Measurements from ENCODE around the gene ADCY5. TPM values are rescaled to one million over a fixed set of nuclear protein-coding genes. Genes with fewer than 3 reads are reported as not detected.
A peak's percentile ranks its signal among the peaks of the same experiment; 100 is the strongest.
"Not testable (repeated sequence)": the region's sequence is repeated elsewhere in the genome, so short reads cannot be mapped to it uniquely, and the experiment has no call there.

The ADCY5 gene
- total RNA-seq, 2 donors from 2014 or later = 4.5 to 17.4 TPM

DNA sequence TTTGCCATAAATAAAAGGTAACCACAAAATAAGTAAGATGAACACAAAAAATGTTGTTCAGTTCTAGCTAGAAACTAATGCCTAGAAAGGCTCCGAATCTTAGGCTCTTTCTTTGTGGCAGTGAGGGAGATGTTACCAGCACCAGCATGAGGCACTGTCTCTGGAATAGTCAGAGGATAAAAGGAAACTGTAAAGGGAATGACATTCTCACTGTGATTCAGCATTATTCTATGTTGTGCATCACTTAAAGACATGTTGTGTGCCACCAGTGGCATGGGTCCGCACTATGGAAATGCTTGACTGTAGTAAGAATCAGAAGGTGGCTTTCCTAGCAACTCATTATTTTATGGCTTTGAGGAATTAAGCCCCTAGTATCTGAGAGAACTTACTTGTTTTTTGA is 176.3 kb downstream of the ADCY5 start:
- no peak for ATAC-seq
- intact Hi-C loops (cut with DNase I, micrococcal nuclease) = no loop called here
- no peak for DNase-seq

- DNase-seq (no peak), ATAC-seq (no peak)
- intact Hi-C loops (cut with DNase I, micrococcal nuclease) = no loop called here
Observed at GRCh38 chr3:123271466-123272159, 177.3 kb downstream of the ADCY5 start.

DNA sequence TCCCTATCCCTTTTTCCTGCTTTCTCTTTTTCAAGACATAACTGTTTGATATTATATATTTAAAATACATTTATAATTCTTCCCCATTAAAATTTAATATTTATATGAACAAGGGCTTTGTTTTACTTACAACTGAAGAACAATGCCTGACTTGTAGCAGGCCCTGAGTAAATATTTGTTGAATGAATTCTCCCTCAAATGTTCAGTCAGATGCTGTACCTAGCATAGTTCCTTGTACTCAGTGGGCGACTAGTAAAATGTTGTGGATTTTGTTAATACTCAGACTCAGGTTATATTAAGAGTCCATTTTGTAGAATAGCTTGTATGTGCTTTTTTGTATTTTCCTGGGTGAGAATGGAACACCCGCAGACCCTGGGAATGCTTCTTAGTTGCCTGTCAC is 178.1 kb downstream of the ADCY5 start:
- ATAC-seq (no peak), DNase-seq (no peak)
- intact Hi-C loops (cut with DNase I, micrococcal nuclease) = no loop called here

DNA sequence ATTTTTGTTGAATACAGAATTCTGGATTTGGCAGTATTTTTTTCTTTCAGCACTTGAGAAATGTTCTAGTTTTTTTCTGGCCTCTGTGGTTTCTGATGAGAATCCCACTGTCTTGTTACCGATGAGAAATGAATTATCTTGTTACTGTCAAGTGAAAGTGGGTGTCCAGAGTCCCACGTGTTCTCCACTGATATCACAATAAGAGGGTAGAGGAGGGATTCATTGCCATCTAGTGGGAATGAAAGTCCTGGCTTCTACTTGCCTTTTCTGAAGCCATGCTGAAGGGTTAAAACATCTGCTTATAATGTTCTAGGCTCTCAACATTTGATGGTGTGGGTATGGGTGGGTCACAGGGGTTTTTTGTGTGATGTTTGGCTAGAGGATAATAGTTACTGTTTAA is 181.1 kb downstream of the ADCY5 start:
- intact Hi-C loops (cut with DNase I, micrococcal nuclease) = no loop called here

DNA sequence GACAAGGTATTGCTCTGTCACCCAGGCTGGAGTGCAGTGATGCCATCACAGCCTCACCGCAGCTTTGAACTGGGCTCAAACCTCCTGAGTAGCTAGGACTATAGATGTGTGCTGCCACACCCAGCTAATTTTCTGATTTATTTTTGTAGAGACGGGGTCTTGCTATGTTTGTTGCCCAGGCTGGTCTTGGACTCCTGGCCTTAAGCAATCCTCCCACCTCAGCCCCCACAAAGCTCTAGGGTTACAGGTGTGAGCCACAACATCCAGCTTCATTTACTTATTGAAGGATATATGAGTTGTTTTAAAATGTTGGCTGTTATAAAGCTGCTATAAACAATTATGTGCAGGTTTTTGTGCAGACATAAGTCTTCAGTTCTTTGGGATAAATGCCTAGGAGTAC is 184.9 kb downstream of the ADCY5 start:
- no peak for ATAC-seq
- DNase-seq = no peak
- intact Hi-C loops (cut with DNase I, micrococcal nuclease) = no loop called here

More for the DNA sequence above, 181.1 kb downstream of the ADCY5 start:
- ATAC-seq = no peak
- DNase-seq = no peak

DNA sequence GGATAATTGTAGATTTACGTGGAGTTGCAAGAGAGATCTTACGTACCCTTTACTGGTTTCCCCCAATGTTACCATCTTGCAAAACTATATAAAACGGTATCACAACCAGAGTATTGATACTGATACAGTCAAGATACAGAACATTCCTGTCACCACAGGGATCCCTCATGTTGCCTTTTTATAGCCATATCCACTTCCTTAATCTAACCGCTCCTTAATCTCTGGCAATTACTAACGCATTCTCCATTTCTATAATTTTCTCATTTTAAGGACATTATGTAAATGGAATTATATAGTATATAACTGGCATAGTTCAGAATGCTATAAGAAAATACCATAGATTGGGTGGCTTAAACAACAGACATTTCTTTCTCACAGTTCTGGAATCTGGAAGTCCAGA is 186.0 kb downstream of the ADCY5 start:
- intact Hi-C loops (cut with DNase I, micrococcal nuclease) = no loop called here

DNA sequence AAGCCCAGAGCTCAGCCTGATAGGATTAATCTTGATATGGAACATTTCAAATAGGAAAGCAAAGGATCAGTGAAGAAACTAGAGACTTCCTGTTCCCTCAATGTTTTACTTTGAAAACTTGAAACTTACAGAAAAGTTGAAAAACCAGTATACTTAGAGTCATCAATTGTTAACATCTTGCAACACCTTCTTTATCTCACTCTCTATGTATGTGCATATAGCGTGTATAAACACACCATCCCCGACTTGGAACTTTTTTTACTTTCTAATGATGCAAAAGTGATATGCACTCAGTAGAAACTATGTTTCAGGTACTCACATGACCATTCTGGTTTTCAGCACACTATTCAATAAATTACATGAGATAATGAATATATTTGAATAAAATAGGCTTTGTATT is 186.7 kb downstream of the ADCY5 start:
- no peak for ATAC-seq
- DNase-seq = no peak
- intact Hi-C loops (cut with DNase I, micrococcal nuclease) = no loop called here

More for the DNA sequence above, 186.0 kb downstream of the ADCY5 start:
- DNase-seq (no peak), ATAC-seq (no peak)

DNA sequence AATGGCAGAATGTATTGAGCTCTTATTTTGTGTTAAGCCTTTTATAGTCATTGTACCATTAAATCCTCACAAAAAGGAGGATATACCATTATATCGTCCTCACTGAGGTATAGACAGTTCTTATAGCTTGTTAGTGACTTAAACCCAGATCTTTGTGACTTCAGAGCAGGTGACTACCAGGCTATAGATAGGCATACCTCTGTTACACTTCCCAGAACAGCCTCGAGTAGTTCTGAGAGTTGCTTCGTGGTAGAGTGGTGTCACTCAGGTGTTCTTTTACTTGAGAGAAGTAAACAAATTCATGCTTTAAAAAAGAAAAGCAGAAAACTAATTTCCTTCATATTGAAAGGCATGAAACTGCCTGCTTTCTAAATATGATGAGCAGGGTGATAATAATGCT is 187.2 kb downstream of the ADCY5 start:
- ATAC-seq = no peak
- intact Hi-C loops (cut with DNase I, micrococcal nuclease) = no loop called here
- DNase-seq = no peak

DNA sequence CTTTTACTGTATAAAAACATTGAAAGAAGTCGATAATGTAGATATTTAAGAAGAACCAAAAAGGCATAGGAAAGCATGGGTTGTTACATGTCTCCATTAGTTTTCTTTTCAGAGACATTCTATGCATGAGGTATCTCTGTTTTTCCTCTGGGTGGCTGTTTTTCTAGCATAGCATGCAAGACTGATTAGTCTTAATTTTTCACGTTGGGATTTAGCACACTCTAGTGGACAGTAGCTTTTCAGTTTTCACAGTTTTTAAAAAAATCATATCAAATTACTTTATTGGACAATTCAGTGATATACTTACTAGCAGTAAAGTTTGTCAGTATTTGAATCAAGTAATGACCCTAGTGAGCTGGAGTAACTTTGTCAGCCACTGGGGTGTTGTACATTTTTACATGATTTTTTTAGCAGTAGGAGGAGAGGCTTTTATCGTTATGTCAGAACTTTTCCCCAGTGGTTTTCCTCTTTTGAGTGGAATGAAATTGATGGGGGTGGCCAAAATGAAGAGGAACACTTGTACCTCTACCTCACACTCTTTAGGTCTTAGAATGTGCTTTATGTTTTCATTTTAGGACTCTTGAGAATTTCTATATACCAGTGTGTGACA is 190.0 kb downstream of the ADCY5 start:
- intact Hi-C loops (cut with DNase I, micrococcal nuclease) = no loop called here
- ATAC-seq (peak; percentile 75), DNase-seq (no peak)

GRCh38 chr3:123258359-123258758 is 190.5 kb downstream of the ADCY5 start:
- intact Hi-C loops (cut with DNase I, micrococcal nuclease) = no loop called here
- no peak for DNase-seq

DNA sequence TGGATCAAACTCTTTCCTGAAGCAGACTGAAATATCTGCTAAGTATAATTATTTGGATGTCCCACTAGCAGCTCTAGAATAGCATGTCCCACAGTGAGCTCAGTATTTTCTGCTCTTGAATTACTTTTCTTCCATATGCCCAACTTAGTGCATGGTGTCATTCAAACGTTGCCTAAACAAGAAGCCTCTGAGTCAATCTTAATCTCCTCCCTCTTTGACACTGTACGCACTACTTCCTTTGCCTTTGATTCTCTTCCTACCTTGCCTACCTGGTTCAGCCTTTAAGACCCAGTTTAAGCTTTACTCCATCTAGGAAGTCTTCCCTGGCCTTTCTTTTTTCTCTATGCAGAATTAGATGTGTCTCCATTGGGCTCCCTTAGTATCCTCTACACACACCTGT is 192.6 kb downstream of the ADCY5 start:
- ATAC-seq (no peak), DNase-seq (no peak)
- intact Hi-C loops (cut with DNase I, micrococcal nuclease) = no loop called here

More at GRCh38 chr3:123258359-123258758, 190.5 kb downstream of the ADCY5 start:
- ATAC-seq = no peak

GRCh38 chr3:123246866-123247265 is 202.0 kb downstream of the ADCY5 start:
- ATAC-seq = no peak

DNA sequence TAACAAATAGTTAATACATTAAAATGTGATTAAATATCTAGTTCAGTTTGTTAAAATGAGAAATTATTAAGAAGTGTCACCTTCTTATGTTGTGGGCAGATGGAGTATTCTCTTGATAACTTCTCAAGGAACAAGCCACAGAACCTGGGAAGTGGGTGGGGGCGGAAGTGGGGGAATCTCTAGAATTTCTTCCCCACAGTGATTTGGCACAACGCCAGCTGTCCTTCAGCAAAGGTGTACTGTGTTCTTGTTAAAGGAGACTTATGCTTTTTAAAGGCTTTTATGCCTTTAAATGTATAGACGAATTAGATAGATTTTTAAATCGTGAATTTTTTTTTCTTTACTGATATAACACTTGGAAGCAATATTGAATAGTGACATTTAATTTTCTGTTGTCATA is 204.8 kb downstream of the ADCY5 start:
- intact Hi-C loops (cut with DNase I, micrococcal nuclease) = no loop called here
- DNase-seq (peak in 1 of 2 donors; percentile 6), ATAC-seq (no peak)

More at GRCh38 chr3:123246866-123247265, 202.0 kb downstream of the ADCY5 start:
- intact Hi-C loops (cut with DNase I, micrococcal nuclease) = no loop called here
- DNase-seq = no peak

DNA sequence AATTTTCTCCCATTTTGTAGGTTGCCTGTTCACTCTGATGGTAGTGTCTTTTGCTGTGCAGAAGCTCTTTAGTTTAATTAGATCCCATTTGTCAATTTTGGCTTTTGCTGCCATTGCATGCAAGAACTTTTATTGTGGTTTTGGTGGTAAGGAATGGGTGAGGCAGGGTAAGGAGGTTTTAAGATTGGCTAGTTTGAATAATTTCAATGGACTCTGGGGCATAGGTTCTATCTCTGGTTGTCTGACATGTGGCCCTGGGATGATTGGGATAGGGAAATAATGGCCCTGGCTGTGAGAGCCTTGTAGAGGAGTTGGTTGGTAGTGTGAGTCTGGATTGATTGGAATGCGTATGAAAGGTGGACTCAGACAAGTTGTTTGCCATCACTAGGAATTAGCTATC is 209.1 kb downstream of the ADCY5 start:
- intact Hi-C loops (cut with DNase I, micrococcal nuclease) = no loop called here
- ATAC-seq (no peak), DNase-seq (no peak)

DNA sequence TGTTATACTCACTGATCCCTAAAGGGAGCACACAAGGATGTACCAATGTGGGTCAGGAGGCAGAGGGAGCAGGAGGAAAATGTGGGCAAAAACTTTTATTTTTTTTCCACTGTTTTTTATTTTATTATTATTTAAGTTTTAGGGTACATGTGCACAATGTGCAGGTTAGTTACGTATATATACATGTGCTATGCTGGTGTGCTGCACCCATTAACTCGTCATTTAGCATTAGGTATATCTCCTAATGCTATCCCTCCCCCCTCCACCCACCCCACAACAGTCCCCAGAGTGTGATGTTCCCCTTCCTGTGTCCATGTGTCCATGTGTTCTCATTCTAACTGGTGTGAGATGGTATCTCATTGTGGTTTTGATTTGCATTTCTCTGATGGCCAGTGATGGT is 209.7 kb downstream of the ADCY5 start:
- intact Hi-C loops (cut with DNase I, micrococcal nuclease); DNase-seq; ATAC-seq: not testable (repeated sequence)

GRCh38 chr3:123236902-123237301 is 212.0 kb downstream of the ADCY5 start:
- ATAC-seq (no peak), DNase-seq (no peak)
- intact Hi-C loops (cut with DNase I, micrococcal nuclease) = no loop called here

Other genes with a start within 250 kb of the ADCY5 start
- gene SEC22A, start 247.1 kb downstream of the ADCY5 start, total RNA-seq = 10 to 100 TPM; 10.4 to 12.3 TPM
- 10 to 100 TPM; 60.8 to 63.5 TPM for gene HACD2, start 136.0 kb upstream of the ADCY5 start, total RNA-seq